HepG2 (cell line): ENCODE measurements around the gene DUS1L. TPM values are rescaled to one million over a fixed set of nuclear protein-coding genes. Genes with fewer than 3 reads are reported as not detected.

ENCODE experiments used
- HMGXB3 ChIP-seq: sonication (generic); formaldehyde crosslinking; IDR thresholded peaks from 2 replicates; pipeline ENCODE4 v1.4.0; 2020; ENCODE audit warnings: missing genetic modification reagents, borderline replicate concordance
- HOXA3 ChIP-seq: sonication (generic); formaldehyde crosslinking; IDR thresholded peaks from 2 replicates; pipeline ENCODE4 v1.5.0; 2020; ENCODE audit warnings: missing genetic modification reagents
- MAFF ChIP-seq: IDR thresholded peaks from 2 replicates; pipeline ENCODE4 v1.6.1; 2011; ENCODE audit warnings: low read depth, low read length, improper control_type of control experiment
- MXD1 ChIP-seq: sonication (generic); formaldehyde crosslinking; IDR thresholded peaks from 2 replicates; pipeline ENCODE4 v1.4.0; 2020; ENCODE audit warnings: mild to moderate bottlenecking, missing genetic modification reagents
- NFATC3 ChIP-seq: sonication (generic); formaldehyde crosslinking; IDR thresholded peaks from 2 replicates; pipeline ENCODE4 v1.5.1; 2020; ENCODE audit warnings: mild to moderate bottlenecking, missing genetic modification reagents
- POGZ ChIP-seq: sonication (generic); formaldehyde crosslinking; IDR thresholded peaks from 2 replicates; pipeline ENCODE4 v1.4.0; 2020; ENCODE audit warnings: mild to moderate bottlenecking, missing genetic modification reagents
- PTBP1 ChIP-seq: fragments of 200-400 bp; formaldehyde crosslinking; IDR thresholded peaks from 2 replicates; pipeline ENCODE4 v1.6.1; 2018; ENCODE audit warnings: low read length, low read depth; ENCODE audit not compliant: poor library complexity, severe bottlenecking
- SMYD3 ChIP-seq: sonication (generic); formaldehyde crosslinking; IDR thresholded peaks from 2 replicates; pipeline ENCODE4 v1.8.1; 2023; ENCODE audit warnings: mild to moderate bottlenecking, missing genetic modification reagents
- SP5 ChIP-seq: IDR thresholded peaks from 2 replicates; pipeline ENCODE4 v1.6.1; 2016; ENCODE audit warnings: low read depth, borderline replicate concordance
- THAP11 ChIP-seq: IDR thresholded peaks from 2 replicates; pipeline ENCODE4 v1.6.1; 2016; ENCODE audit warnings: missing biosample characterization, missing genetic modification reagents
- WIZ ChIP-seq: sonication (generic); formaldehyde crosslinking; IDR thresholded peaks from 2 replicates; pipeline ENCODE4 v1.5.1; 2020; ENCODE audit warnings: mild to moderate bottlenecking, missing genetic modification reagents
- ZBTB7A ChIP-seq: sonication (generic); formaldehyde crosslinking; IDR thresholded peaks from 2 replicates; pipeline ENCODE4 v1.8.0; 2022; ENCODE audit warnings: mild to moderate bottlenecking, missing genetic modification reagents
- ZNF17 ChIP-seq: sonication (generic); formaldehyde crosslinking; IDR thresholded peaks from 2 replicates; pipeline ENCODE4 v1.5.0; 2020; ENCODE audit warnings: mild to moderate bottlenecking, missing genetic modification reagents
- ZNF331 ChIP-seq: sonication (generic); formaldehyde crosslinking; IDR thresholded peaks from 2 replicates; pipeline ENCODE4 v1.4.0; 2020; ENCODE audit warnings: missing genetic modification reagents
- ZNF350 ChIP-seq: sonication (generic); formaldehyde crosslinking; IDR thresholded peaks from 2 replicates; pipeline ENCODE4 v1.4.0; 2020; ENCODE audit warnings: mild to moderate bottlenecking, low read depth, missing genetic modification reagents, borderline replicate concordance
- ZNF629 ChIP-seq: sonication (generic); formaldehyde crosslinking; conservative IDR thresholded peaks from 2 replicates; pipeline ENCODE4 v1.5.0; 2020; ENCODE audit warnings: missing genetic modification reagents
- ZNF766 ChIP-seq: sonication (generic); formaldehyde crosslinking; IDR thresholded peaks from 2 replicates; pipeline ENCODE4 v1.5.0; 2020; ENCODE audit warnings: missing genetic modification reagents, borderline replicate concordance
- ZNF790 ChIP-seq: sonication (generic); formaldehyde crosslinking; IDR thresholded peaks from 2 replicates; pipeline ENCODE4 v1.8.0; 2022; ENCODE audit warnings: missing genetic modification reagents, mild to moderate bottlenecking, borderline replicate concordance
- ZSCAN25 ChIP-seq: sonication (generic); formaldehyde crosslinking; IDR thresholded peaks from 2 replicates; pipeline ENCODE4 v1.8.0; 2022; ENCODE audit warnings: mild to moderate bottlenecking, missing genetic modification reagents
- polyA plus RNA-seq, 8 experiments: library from polyadenylated mRNA; depleted of rRNA in 3 of 8; stranded (reverse) in 7 of 8; unstranded in 1 of 8; fragments of >200 nt; fragmentation: Illumina TruSeq in 4 of 8; extraction: Trizol in 4 of 8; gene quantifications; 2 replicates each; pipeline versions ENCODE4 v1.2.1 to v1.2.3, GENCODE V29; 2011 to 2016; ENCODE audit warnings: low read depth in 4 of 8, missing spikeins in 1 of 8, mixed read lengths in 1 of 8; ENCODE audit not compliant: insufficient read depth in 1 of 8
- total RNA-seq, 5 experiments: library from RNA; depleted of rRNA; stranded (reverse); fragments of >200 nt; fragmentation: Illumina TruSeq; extraction: Trizol; gene quantifications; 2 replicates each; pipeline ENCODE4 v1.2.3, GENCODE V29; 2016; ENCODE audit warnings: low read depth in 1 of 5
- TF ChIP-seq, protein P1 (sequence below): sonication (generic); formaldehyde crosslinking; IDR thresholded peaks from 2 replicates; pipeline ENCODE4 v1.5.0; 2020; ENCODE audit warnings: mild to moderate bottlenecking, missing genetic modification reagents, borderline replicate concordance
- TF ChIP-seq, protein P2 (sequence below): IDR thresholded peaks from 2 replicates; pipeline ENCODE4 v1.6.1; 2012; ENCODE audit warnings: low read depth, low read length, improper control_type of control experiment

DUS1L gene
- total and polyA plus RNA-seq, 2 of the 13 experiments (the other 11 are each of a cell fraction or from before 2014, with no cell fraction given): 81.0 to 109 TPM

DNA sequence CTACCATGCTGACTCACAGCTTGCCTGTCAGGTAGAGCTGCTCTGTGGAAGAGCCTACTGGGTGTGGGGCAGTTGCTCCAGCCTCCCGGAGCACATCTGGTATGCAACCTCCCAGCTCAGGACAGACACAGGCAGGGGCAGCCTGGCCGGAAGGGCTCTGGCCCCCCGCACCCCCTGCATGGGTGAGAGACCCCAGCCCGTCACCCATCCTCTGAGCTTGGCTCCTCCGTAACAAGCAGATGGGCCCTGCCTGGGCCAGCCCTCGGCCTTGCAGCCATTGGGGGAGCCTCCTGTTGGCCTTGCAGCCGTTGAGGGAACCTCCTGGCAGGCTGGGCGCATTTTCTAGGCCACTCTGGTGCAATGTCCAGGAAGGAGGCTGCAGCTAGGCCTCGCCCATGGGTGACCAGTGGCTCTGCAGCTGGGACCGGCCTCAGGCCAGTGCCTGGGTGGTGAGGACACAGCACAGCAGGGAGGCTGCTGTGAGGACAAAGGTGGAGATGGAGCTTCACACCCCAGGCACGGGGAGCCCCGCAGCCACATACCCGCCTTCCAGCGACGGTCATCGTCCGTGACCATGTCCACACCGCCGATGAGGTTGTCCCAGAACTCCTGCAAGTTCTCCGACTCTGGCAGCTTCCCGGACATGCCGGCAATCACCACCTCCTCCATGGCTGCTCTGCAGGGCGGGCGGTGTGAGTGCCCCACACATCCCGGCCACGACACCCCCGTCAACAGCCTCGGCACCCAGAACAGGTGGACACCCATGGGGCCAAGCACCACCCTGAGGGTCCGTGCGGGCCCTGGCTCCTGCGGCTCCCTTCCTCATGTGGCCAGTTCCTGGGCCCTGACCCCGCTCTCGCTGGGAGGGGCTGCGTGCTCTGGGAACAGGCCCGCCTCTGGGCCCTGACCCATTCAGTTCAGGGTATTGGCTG, 30.4 kb upstream of the DUS1L start (continued):
- TF ChIP-seq, protein P1, sequence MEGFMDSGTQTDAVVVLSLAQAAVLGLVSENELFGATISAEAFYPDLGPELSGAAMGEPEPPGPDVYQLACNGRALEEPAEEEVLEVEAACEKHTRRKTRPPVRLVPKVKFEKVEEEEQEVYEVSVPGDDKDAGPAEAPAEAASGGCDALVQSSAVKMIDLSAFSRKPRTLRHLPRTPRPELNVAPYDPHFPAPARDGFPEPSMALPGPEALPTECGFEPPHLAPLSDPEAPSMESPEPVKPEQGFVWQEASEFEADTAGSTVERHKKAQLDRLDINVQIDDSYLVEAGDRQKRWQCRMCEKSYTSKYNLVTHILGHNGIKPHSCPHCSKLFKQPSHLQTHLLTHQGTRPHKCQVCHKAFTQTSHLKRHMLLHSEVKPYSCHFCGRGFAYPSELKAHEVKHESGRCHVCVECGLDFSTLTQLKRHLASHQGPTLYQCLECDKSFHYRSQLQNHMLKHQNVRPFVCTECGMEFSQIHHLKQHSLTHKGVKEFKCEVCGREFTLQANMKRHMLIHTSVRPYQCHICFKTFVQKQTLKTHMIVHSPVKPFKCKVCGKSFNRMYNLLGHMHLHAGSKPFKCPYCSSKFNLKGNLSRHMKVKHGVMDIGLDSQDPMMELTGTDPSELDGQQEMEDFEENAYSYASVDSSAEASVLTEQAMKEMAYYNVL (CRISPR knock-in tag): peak; percentile 65; the same call in 1 of the 2 replicates
- no peak for TF ChIP-seq POGZ (CRISPR knock-in tag)
- TF ChIP-seq NFATC3 (CRISPR knock-in tag): no peak
- TF ChIP-seq WIZ (CRISPR knock-in tag): no peak
- peak; percentile 67; the same call in 1 of the 2 replicates for TF ChIP-seq MXD1
- 0 out of 2 replicates have a peak, but pooled peaks have one; percentile 8 for TF ChIP-seq ZNF350 (CRISPR knock-in tag)
- TF ChIP-seq HMGXB3 (CRISPR knock-in tag): no peak
- TF ChIP-seq ZNF766 (CRISPR knock-in tag): 0 out of 2 replicates have a peak, but pooled peaks have one; percentile 59
- no peak for TF ChIP-seq ZNF629 (CRISPR knock-in tag)
- no peak for TF ChIP-seq SMYD3 (CRISPR knock-in tag)
- TF ChIP-seq ZNF17 (CRISPR knock-in tag): no peak
- 0 out of 2 replicates have a peak, but pooled peaks have one; percentile 50 for TF ChIP-seq ZBTB7A (CRISPR knock-in tag)
- TF ChIP-seq THAP11: no peak
- no peak for TF ChIP-seq ZSCAN25 (CRISPR knock-in tag)
- TF ChIP-seq, protein P2, sequence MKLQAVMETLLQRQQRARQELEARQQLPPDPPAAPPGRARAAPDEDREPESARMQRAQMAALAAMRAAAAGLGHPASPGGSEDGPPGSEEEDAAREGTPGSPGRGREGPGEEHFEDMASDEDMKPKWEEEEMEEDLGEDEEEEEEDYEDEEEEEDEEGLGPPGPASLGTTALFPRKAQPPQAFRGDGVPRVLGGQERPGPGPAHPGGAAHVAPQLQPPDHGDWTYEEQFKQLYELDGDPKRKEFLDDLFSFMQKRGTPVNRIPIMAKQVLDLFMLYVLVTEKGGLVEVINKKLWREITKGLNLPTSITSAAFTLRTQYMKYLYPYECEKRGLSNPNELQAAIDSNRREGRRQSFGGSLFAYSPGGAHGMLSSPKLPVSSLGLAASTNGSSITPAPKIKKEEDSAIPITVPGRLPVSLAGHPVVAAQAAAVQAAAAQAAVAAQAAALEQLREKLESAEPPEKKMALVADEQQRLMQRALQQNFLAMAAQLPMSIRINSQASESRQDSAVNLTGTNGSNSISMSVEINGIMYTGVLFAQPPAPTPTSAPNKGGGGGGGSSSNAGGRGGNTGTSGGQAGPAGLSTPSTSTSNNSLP: no peak
- no peak for TF ChIP-seq MAFF
- TF ChIP-seq ZNF790 (CRISPR knock-in tag): peak; percentile 53; the same call in 1 of the 2 replicates
- TF ChIP-seq ZNF331 (CRISPR knock-in tag): no peak
- no peak; the same call in 1 of the 2 replicates for TF ChIP-seq HOXA3 (CRISPR knock-in tag)
- TF ChIP-seq PTBP1: no peak
- TF ChIP-seq SP5 (CRISPR knock-in tag): no peak
